RWPE2 (cell line): ENCODE data around the gene EPB41L5.

Experiments used
- ATAC-seq: fragments of 200-7000 bp; cut with Tn5 transposase; 3 replicates; pipeline ENCODE4 v1.9.1; 2021; ENCODE audit warnings: low read depth
- DNase-seq: peaks from one replicate; pipeline ENCODE4 v3.0.0-alpha.2; 2020; ENCODE audit warnings: low spot score
- H3K27ac ChIP-seq: fragments of 450-650 bp; 2 replicates; pipeline ENCODE4 v1.5.1; 2017; ENCODE audit warnings: mild to moderate bottlenecking; ENCODE audit not compliant: poor library complexity, severe bottlenecking
- H3K27me3 ChIP-seq: fragments of 250-450 bp; sonication (Bioruptor Pico); 2 replicates; pipeline ENCODE4 v1.5.1; 2021; ENCODE audit warnings: mild to moderate bottlenecking, moderate library complexity; ENCODE audit not compliant: insufficient read depth, poor library complexity, severe bottlenecking
- H3K36me3 ChIP-seq: fragments of 250-450 bp; sonication (Bioruptor Pico); 2 replicates; pipeline ENCODE4 v1.5.1; 2020; ENCODE audit warnings: low read depth, mild to moderate bottlenecking, moderate library complexity
- H3K4me1 ChIP-seq: fragments of 250-450 bp; sonication (Bioruptor Pico); 2 replicates; pipeline ENCODE4 v1.5.1; 2021; ENCODE audit warnings: mild to moderate bottlenecking, moderate library complexity; ENCODE audit not compliant: insufficient read depth, poor library complexity, severe bottlenecking
- H3K4me3 ChIP-seq: fragments of 250-450 bp; sonication (Bioruptor Pico); 2 replicates; pipeline ENCODE4 v1.5.1; 2021; ENCODE audit warnings: mild to moderate bottlenecking, moderate library complexity; ENCODE audit not compliant: severe bottlenecking
- H3K9me3 ChIP-seq: fragments of 250-450 bp; sonication (Bioruptor Pico); 2 replicates; pipeline ENCODE4 v1.5.1; 2021; ENCODE audit warnings: mild to moderate bottlenecking, moderate library complexity; ENCODE audit not compliant: severe bottlenecking
- CTCF ChIP-seq: fragments of 450-650 bp; IDR thresholded peaks from one replicate; pipeline ENCODE4 v1.5.1; 2017; ENCODE audit warnings: mild to moderate bottlenecking, moderate library complexity; ENCODE audit not compliant: poor library complexity, severe bottlenecking

EPB41L5 gene

DNA sequence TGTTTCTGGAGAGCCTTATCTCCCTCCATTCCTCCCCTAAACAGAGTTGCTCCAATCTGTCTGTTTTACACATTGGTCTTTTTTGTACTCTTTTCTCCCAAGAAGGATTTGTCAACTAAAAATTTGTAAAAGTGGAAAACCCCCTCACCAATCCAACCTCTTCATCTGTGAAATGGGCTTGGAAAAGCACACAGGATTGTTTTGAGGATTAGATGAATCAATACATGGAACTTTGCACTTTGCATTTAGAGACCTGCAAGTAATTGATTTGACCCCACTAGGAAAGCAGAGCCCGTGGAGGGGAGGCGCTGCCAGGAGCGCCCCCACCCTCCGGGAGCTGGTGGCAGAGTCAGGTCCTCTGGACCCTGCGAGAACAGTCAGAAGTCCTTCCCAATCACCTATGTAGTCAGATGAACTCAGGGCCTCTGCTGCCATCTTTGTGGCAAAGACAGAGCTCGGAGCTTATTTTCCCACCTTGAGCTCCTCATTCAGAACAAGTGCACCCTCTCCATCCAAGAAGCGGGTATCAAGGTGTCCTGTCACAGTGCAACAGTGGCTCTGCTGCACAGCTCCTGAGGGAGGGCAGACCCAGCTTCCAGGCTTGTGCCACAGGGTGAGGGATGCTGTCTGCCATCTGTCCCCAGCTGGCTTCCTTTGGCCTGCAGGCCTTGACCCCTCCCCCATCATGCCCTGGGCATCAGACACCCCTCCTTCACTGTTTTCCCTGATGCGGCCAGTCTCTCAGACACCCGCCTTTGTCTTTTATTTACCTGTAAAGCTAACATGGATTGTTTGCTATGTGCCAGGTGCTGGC, 212.1 kb downstream of the EPB41L5 start:
- DNase-seq (peak; percentile 24), ATAC-seq (no peak)
- no peak overlapping the region for H3K27ac ChIP-seq
- peaks cover 24% of the 10 kb centered on the region for H3K36me3 ChIP-seq
- H3K27me3 ChIP-seq, result no peaks in the 10 kb centered on the region
- TF ChIP-seq CTCF, result no peak
- H3K4me3 ChIP-seq, result no peak overlapping the region
- H3K9me3 ChIP-seq, result no peaks in the 10 kb centered on the region
- H3K4me1 ChIP-seq, result peaks cover 26% of the 10 kb centered on the region

GRCh38 chr2:120225549-120226065, 212.7 kb downstream of the EPB41L5 start:
- H3K36me3 ChIP-seq, result peaks cover 17% of the 10 kb centered on the region
- H3K4me3 ChIP-seq, result no peak overlapping the region
- DNase-seq (no peak), ATAC-seq (no peak)
- peaks cover 26% of the 10 kb centered on the region for H3K4me1 ChIP-seq
- H3K27me3 ChIP-seq, result no peaks in the 10 kb centered on the region
- no peak for TF ChIP-seq CTCF
- H3K27ac ChIP-seq, result no peak overlapping the region
- H3K9me3 ChIP-seq, result no peaks in the 10 kb centered on the region

GRCh38 chr2:120226316-120226715, 213.4 kb downstream of the EPB41L5 start:
- DNase-seq (no peak), ATAC-seq (no peak)
- Histone ChIP-seq H3K27ac (no peak overlapping the region), H3K4me1 (peaks cover 22% of the 10 kb centered on the region), H3K4me3 (no peak overlapping the region), H3K9me3 (no peaks in the 10 kb centered on the region), H3K27me3 (no peaks in the 10 kb centered on the region), H3K36me3 (peaks cover 12% of the 10 kb centered on the region)
- no peak for TF ChIP-seq CTCF

DNA sequence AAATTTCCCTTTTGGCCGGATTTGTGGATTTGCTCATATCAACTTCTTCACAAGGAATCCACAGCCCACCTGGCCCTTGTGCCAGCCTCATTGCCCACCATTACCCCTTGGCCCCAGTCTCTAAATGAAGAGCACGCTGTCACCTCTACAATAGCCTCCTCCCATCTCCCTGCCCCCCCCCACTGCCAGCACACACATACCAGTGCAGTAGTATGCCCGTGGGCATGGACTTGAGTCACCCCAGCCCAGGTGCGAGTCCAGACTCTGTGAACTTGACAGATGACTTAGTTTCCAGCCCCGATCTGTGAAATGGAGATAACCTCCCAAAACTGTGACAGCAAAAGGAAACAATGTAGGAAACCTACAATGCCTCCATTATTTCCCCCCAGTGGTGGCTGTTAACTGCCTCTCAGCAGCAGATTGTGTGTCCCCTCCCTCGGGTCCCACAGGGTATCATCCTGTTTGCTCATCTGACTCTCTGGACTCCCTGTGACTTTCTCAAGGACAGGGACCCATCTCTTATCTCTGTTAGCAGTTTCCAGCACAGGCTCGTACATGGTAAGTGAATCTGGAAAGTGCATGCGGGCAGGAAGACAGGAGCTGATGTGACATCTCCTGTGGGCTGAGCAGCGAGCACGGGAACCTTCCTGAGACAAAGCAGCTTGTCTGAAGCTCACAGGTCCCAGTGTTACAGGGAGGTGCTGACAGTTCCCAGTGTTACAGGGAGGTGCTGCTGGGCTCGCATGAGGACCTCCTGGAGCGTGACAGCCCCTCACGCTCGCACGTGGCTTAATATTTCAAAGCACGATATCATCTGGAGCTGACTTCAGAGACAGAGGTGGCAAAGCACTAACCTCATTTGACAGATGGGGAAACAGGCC, 214.5 kb downstream of the EPB41L5 start:
- no peak for ATAC-seq
- Histone ChIP-seq H3K9me3 (no peaks in the 10 kb centered on the region), H3K27ac (no peak overlapping the region)

More for the DNA sequence above, 214.5 kb downstream of the EPB41L5 start:
- no peak for TF ChIP-seq CTCF
- peaks cover 2% of the 10 kb centered on the region; the same call in 1 of the 2 replicates for H3K36me3 ChIP-seq
- peaks cover 13% of the 10 kb centered on the region for H3K4me1 ChIP-seq
- no peaks in the 10 kb centered on the region for H3K27me3 ChIP-seq
- H3K4me3 ChIP-seq, result no peak overlapping the region
- no peak for DNase-seq
